Measurements from ENCODE around the gene CETN2. TPM values are rescaled to one million over a fixed set of nuclear protein-coding genes. Genes with fewer than 3 reads are reported as not detected.
"Not testable (repeated sequence)": the region's sequence is repeated elsewhere in the genome, so short reads cannot be mapped to it uniquely, and the experiment has no call there.

The CETN2 gene
- total RNA-seq, 1 donor from 2014 or later = 22.4 TPM

GRCh38 chrX:152818356-152818755 lies 12.2 kb downstream of the CETN2 start:
- no peaks in the 10 kb centered on the region for H3K9me3 ChIP-seq (ENCODE audit: control insufficient read depth in 3 of 3, low read length in 3 of 3)
- H3K36me3 ChIP-seq (ENCODE audit: control insufficient read depth in 3 of 3, insufficient read depth in 3 of 3, low read length in 3 of 3) = no peaks in the 10 kb centered on the region
- no peaks in the 10 kb centered on the region for H3K4me1 ChIP-seq (ENCODE audit: control insufficient read depth in 3 of 3, insufficient read depth in 3 of 3, low read length in 3 of 3)

DNA sequence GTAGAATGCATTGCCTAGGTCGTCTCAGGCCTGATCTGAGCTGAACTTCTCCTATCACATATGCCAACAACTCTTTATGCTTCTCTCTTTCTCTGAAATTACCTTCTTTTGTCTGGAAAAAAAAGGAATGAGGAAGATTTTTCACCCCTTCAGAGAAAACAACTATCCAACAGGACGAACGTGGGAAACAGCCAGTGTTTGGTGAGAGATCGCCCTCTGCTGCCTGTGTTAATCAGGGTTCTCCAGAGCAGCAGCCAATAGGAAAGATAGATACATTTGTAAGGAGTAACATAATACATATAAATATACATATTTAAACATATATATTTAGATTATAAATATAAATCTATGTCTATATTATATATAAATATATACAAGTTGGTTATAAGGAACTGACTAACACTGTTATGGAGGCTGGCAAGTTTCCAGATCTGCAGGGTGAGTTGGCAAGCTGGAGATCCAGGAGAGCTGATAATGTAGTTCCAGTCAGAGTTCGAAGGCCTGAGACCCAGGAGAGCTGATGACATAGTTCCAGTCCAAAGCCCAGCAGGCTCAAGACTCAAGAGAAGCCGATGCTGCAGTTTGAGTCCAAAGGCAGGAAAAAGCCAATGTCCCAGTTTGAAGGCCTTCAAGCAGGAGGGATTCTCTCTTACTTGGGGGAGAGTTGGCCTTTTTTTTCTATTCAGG lies 13.3 kb downstream of the CETN2 start:
- H3K27me3 ChIP-seq (ENCODE audit: control insufficient read depth in 3 of 3, insufficient read depth in 3 of 3, low read length in 3 of 3) = no peaks in the 10 kb centered on the region
- no peak overlapping the region for H3K27ac ChIP-seq (ENCODE audit: low read depth, low read length)
- no peak overlapping the region for H3K9ac ChIP-seq (ENCODE audit: low read depth in 1 of 3, low read length in 3 of 3)
- H3K4me3 ChIP-seq (ENCODE audit: low read length in 3 of 3) = no peak overlapping the region
- no peaks in the 10 kb centered on the region for H3K4me1 ChIP-seq (ENCODE audit: control insufficient read depth in 3 of 3, insufficient read depth in 3 of 3, low read length in 3 of 3)
- H3K9me3 ChIP-seq (ENCODE audit: control insufficient read depth in 3 of 3, low read length in 3 of 3) = no peaks in the 10 kb centered on the region
- H3K36me3 ChIP-seq (ENCODE audit: control insufficient read depth in 3 of 3, insufficient read depth in 3 of 3, low read length in 3 of 3) = no peaks in the 10 kb centered on the region

More at GRCh38 chrX:152818356-152818755, 12.2 kb downstream of the CETN2 start:
- H3K27ac ChIP-seq (ENCODE audit: low read depth, low read length) = no peak overlapping the region
- no peak overlapping the region for H3K4me3 ChIP-seq (ENCODE audit: low read length in 3 of 3)
- H3K9ac ChIP-seq (ENCODE audit: low read depth in 1 of 3, low read length in 3 of 3) = no peak overlapping the region
- no peaks in the 10 kb centered on the region for H3K27me3 ChIP-seq (ENCODE audit: control insufficient read depth in 3 of 3, insufficient read depth in 3 of 3, low read length in 3 of 3)

- Histone ChIP-seq H3K27ac (ENCODE audit: low read depth, low read length) (no peak overlapping the region), H3K27me3 (ENCODE audit: control insufficient read depth in 3 of 3, insufficient read depth in 3 of 3, low read length in 3 of 3) (no peaks in the 10 kb centered on the region), H3K4me1 (ENCODE audit: control insufficient read depth in 3 of 3, insufficient read depth in 3 of 3, low read length in 3 of 3) (no peaks in the 10 kb centered on the region), H3K9me3 (ENCODE audit: control insufficient read depth in 3 of 3, low read length in 3 of 3) (no peaks in the 10 kb centered on the region), H3K9ac (ENCODE audit: low read depth in 1 of 3, low read length in 3 of 3) (no peak overlapping the region), H3K36me3 (ENCODE audit: control insufficient read depth in 3 of 3, insufficient read depth in 3 of 3, low read length in 3 of 3) (no peaks in the 10 kb centered on the region), H3K4me3 (ENCODE audit: low read length in 3 of 3) (no peak overlapping the region)
Measured at GRCh38 chrX:152814048-152814447, 16.5 kb downstream of the CETN2 start.

DNA sequence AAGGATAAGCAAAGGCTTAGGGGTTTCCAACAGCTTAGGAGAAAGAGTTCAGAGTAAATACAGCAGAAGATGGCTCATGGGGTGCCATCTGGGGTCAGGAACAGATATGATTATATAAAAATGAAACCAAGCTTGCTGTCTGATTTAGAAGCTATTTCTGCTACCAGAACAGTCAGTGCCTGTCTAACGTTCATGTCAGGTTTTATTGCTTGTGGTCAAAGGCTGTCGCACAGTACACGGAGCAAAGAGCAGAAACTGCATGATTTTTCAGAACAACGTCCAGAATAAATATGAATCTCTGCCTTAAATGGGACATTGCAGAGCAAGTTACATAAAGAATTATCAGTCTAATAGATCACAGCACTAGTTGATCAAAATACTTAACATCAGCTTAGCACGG lies 17.4 kb downstream of the CETN2 start:
- Histone ChIP-seq H3K36me3 (ENCODE audit: control insufficient read depth in 3 of 3, insufficient read depth in 3 of 3, low read length in 3 of 3) (no peaks in the 10 kb centered on the region), H3K27ac (ENCODE audit: low read depth, low read length) (no peak overlapping the region), H3K9me3 (ENCODE audit: control insufficient read depth in 3 of 3, low read length in 3 of 3) (no peaks in the 10 kb centered on the region), H3K9ac (ENCODE audit: low read depth in 1 of 3, low read length in 3 of 3) (no peak overlapping the region), H3K27me3 (ENCODE audit: control insufficient read depth in 3 of 3, insufficient read depth in 3 of 3, low read length in 3 of 3) (no peaks in the 10 kb centered on the region), H3K4me3 (ENCODE audit: low read length in 3 of 3) (no peak overlapping the region), H3K4me1 (ENCODE audit: control insufficient read depth in 3 of 3, insufficient read depth in 3 of 3, low read length in 3 of 3) (no peaks in the 10 kb centered on the region)

GRCh38 chrX:152810403-152810802 lies 20.2 kb downstream of the CETN2 start:
- no peaks in the 10 kb centered on the region for H3K9me3 ChIP-seq (ENCODE audit: control insufficient read depth in 3 of 3, low read length in 3 of 3)
- no peak overlapping the region for H3K4me3 ChIP-seq (ENCODE audit: low read length in 3 of 3)
- H3K36me3 ChIP-seq (ENCODE audit: control insufficient read depth in 3 of 3, insufficient read depth in 3 of 3, low read length in 3 of 3) = no peaks in the 10 kb centered on the region
- no peak overlapping the region for H3K9ac ChIP-seq (ENCODE audit: low read depth in 1 of 3, low read length in 3 of 3)
- H3K27me3 ChIP-seq (ENCODE audit: control insufficient read depth in 3 of 3, insufficient read depth in 3 of 3, low read length in 3 of 3) = no peaks in the 10 kb centered on the region
- H3K27ac ChIP-seq (ENCODE audit: low read depth, low read length) = no peak overlapping the region
- H3K4me1 ChIP-seq (ENCODE audit: control insufficient read depth in 3 of 3, insufficient read depth in 3 of 3, low read length in 3 of 3) = no peaks in the 10 kb centered on the region

DNA sequence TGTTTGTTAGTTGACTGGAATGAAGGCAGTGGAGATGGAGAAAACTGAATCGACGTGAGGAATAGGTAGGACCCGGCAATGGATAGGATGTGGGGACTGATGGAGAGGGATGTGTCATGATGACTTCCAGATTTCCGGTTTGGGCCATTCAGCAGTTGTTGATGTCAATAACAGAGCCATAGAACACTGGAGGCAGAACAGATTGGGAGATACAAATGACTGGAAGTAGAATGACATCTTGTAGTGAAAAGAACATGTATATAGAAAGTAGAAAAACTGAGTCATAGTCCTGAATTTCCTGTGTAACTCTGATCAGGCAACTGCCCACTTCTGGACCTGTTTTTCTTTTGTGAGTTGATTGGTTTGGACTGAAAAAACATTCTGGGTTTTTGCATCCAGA lies 24.5 kb downstream of the CETN2 start:
- H3K4me1 ChIP-seq (ENCODE audit: control insufficient read depth in 3 of 3, insufficient read depth in 3 of 3, low read length in 3 of 3) = no peaks in the 10 kb centered on the region
- no peaks in the 10 kb centered on the region for H3K9me3 ChIP-seq (ENCODE audit: control insufficient read depth in 3 of 3, low read length in 3 of 3)
- H3K9ac ChIP-seq (ENCODE audit: low read depth in 1 of 3, low read length in 3 of 3) = no peak overlapping the region
- no peak overlapping the region for H3K4me3 ChIP-seq (ENCODE audit: low read length in 3 of 3)
- H3K27me3 ChIP-seq (ENCODE audit: control insufficient read depth in 3 of 3, insufficient read depth in 3 of 3, low read length in 3 of 3) = no peaks in the 10 kb centered on the region
- H3K27ac ChIP-seq (ENCODE audit: low read depth, low read length) = no peak overlapping the region
- H3K36me3 ChIP-seq (ENCODE audit: control insufficient read depth in 3 of 3, insufficient read depth in 3 of 3, low read length in 3 of 3) = no peaks in the 10 kb centered on the region

DNA sequence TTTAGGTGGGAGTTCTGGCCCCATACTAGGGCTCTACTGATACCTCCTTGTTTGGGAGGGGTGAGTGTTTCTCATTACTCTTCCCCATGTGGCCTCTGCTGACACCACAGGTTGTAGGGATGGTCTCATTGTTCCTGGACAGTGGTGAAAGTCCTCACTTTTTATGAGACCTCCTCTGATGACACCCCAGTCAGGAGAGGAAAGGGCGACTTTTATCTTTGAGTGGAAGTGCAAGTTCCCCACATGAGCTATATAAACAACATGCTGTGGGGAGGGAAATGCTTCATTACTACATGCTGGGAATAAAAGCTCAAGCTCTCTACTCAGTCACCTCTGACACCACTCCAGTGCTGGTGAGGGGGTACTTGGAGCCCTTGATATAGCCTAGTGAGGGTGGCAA lies 31.6 kb downstream of the CETN2 start:
- Histone ChIP-seq H3K4me3 (ENCODE audit: low read length in 3 of 3) (no peak overlapping the region), H3K4me1 (ENCODE audit: control insufficient read depth in 3 of 3, insufficient read depth in 3 of 3, low read length in 3 of 3) (no peaks in the 10 kb centered on the region), H3K27me3 (ENCODE audit: control insufficient read depth in 3 of 3, insufficient read depth in 3 of 3, low read length in 3 of 3) (no peaks in the 10 kb centered on the region), H3K27ac (ENCODE audit: low read depth, low read length) (no peak overlapping the region), H3K9me3 (ENCODE audit: control insufficient read depth in 3 of 3, low read length in 3 of 3) (no peaks in the 10 kb centered on the region), H3K36me3 (ENCODE audit: control insufficient read depth in 3 of 3, insufficient read depth in 3 of 3, low read length in 3 of 3) (no peaks in the 10 kb centered on the region), H3K9ac (ENCODE audit: low read depth in 1 of 3, low read length in 3 of 3) (no peak overlapping the region)

DNA sequence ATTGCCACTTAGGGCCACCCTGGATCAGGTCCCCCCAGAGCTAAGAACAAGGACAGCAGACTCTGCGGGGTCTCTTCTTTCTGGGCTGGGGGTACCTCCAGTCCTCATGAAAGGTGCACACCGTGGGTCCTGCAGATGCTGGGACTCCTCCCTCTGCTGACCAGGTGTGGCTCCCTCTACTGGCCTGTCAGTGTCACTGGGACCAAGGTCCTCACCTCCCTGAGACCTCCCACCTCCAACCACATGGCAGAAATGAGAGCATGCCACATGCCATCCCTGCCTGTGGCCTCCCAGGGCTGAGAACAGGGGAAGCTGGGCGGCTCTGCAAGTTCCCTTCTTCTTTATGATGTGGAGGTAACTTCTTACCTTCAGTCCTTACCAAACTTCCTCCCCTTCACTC lies 43.5 kb downstream of the CETN2 start:
- not testable (repeated sequence) for H3K9me3 ChIP-seq (ENCODE audit: control insufficient read depth in 3 of 3, low read length in 3 of 3); H3K36me3 ChIP-seq (ENCODE audit: control insufficient read depth in 3 of 3, insufficient read depth in 3 of 3, low read length in 3 of 3); H3K27me3 ChIP-seq (ENCODE audit: control insufficient read depth in 3 of 3, insufficient read depth in 3 of 3, low read length in 3 of 3); H3K4me3 ChIP-seq (ENCODE audit: low read length in 3 of 3); H3K27ac ChIP-seq (ENCODE audit: low read depth, low read length); H3K9ac ChIP-seq (ENCODE audit: low read depth in 1 of 3, low read length in 3 of 3); H3K4me1 ChIP-seq (ENCODE audit: control insufficient read depth in 3 of 3, insufficient read depth in 3 of 3, low read length in 3 of 3)

Other genes with a start within 250 kb of the CETN2 start
- 0.52 TPM for gene GABRQ, start 192.9 kb downstream of the CETN2 start, total RNA-seq
- gene MAGEA3, start 132.0 kb downstream of the CETN2 start, total RNA-seq = not detected
- gene CSAG2, start 121.5 kb downstream of the CETN2 start, total RNA-seq = not detected
- gene MAGEA2B, start 116.1 kb downstream of the CETN2 start, total RNA-seq = not detected
- gene CSAG1, start 97.0 kb downstream of the CETN2 start, total RNA-seq = not detected
- not detected for gene MAGEA12, start 97.0 kb downstream of the CETN2 start, total RNA-seq
- not detected for gene MAGEA2, start 76.9 kb downstream of the CETN2 start, total RNA-seq
- not detected for gene CSAG3, start 71.5 kb downstream of the CETN2 start, total RNA-seq
- gene MAGEA6, start 61.1 kb downstream of the CETN2 start, total RNA-seq = not detected
- gene NSDHL, start 306 bp upstream of the CETN2 start, total RNA-seq = 10.4 TPM
- 6.8 TPM for gene ZNF185, start 67.3 kb upstream of the CETN2 start, total RNA-seq
- gene PNMA5, start 163.4 kb upstream of the CETN2 start, total RNA-seq = under 0.01 TPM
- 0.52 TPM for gene PNMA3, start 225.7 kb upstream of the CETN2 start, total RNA-seq
- 3.7 TPM for gene PNMA6A, start 241.7 kb upstream of the CETN2 start, total RNA-seq

Measured in skeletal muscle tissue (tissue), 4 donors.